ENCODE measurements around the gene CRYBB2. TPM values are rescaled to one million over a fixed set of nuclear protein-coding genes. Genes with fewer than 3 reads are reported as not detected.

CRYBB2 gene
- total and polyA plus RNA-seq, 4 donors, result 0.08 to 0.65 (median 0.31) TPM; not detected in 1

GRCh38 chr22:25207553-25208157, 11.8 kb upstream of the CRYBB2 start:
- Histone ChIP-seq H3K9ac (ENCODE audit: insufficient read depth in 1 of 2, low read length in 2 of 2) (no peak overlapping the region), H3K9me3 (ENCODE audit: control insufficient read depth in 4 of 4, insufficient read depth in 3 of 4, low read length in 3 of 4) (no peaks in the 10 kb centered on the region), H3K27ac (ENCODE audit: low read depth in 1 of 2, low read length in 1 of 2) (no peak overlapping the region), H3K4me1 (ENCODE audit: control insufficient read depth in 5 of 5, insufficient read depth in 5 of 5, low read length in 5 of 5) (no peaks in the 10 kb centered on the region), H3K36me3 (ENCODE audit: control insufficient read depth in 4 of 4, insufficient read depth in 4 of 4, low read length in 4 of 4) (peaks cover 0 to 6% (median 0%) of the 10 kb centered on the region in 4 donors), H3K27me3 (ENCODE audit: control insufficient read depth in 3 of 3, insufficient read depth in 3 of 3, low read length in 2 of 3) (no peaks in the 10 kb centered on the region), H3K4me3 (no peak overlapping the region)
- whole genome bisulfite sequencing, 2 donors, result 43 to 86% methylated on average over 2 of the region's 2 CpGs
- no peak for TF ChIP-seq CTCF (IDR thresholded peaks at IDR 0.05; ENCODE audit: control extremely low read depth, extremely low read depth)
- ATAC-seq (ENCODE audit: insufficient read depth, low FRiP score) (no peak), DNase-seq (no peak)

GRCh38 chr22:25208328-25208727, 11.1 kb upstream of the CRYBB2 start:
- no peak for TF ChIP-seq CTCF (IDR thresholded peaks at IDR 0.05; ENCODE audit: control extremely low read depth, extremely low read depth)
- Histone ChIP-seq H3K27me3 (ENCODE audit: control insufficient read depth in 3 of 3, insufficient read depth in 3 of 3, low read length in 2 of 3) (no peaks in the 10 kb centered on the region), H3K9me3 (ENCODE audit: control insufficient read depth in 4 of 4, insufficient read depth in 3 of 4, low read length in 3 of 4) (peaks cover 0 to 2% (median 0%) of the 10 kb centered on the region in 4 donors), H3K36me3 (ENCODE audit: control insufficient read depth in 4 of 4, insufficient read depth in 4 of 4, low read length in 4 of 4) (peaks cover 0 to 4% (median 0%) of the 10 kb centered on the region in 4 donors), H3K4me3 (no peak overlapping the region), H3K27ac (ENCODE audit: low read depth in 1 of 2, low read length in 1 of 2) (no peak overlapping the region), H3K4me1 (ENCODE audit: control insufficient read depth in 5 of 5, insufficient read depth in 5 of 5, low read length in 5 of 5) (no peaks in the 10 kb centered on the region), H3K9ac (ENCODE audit: insufficient read depth in 1 of 2, low read length in 2 of 2) (no peak overlapping the region)
- 88 to 91% methylated on average over 2 of the region's 2 CpGs for WGBS, 2 donors
- ATAC-seq (ENCODE audit: insufficient read depth, low FRiP score) (no peak), DNase-seq (no peak)

- 70 to 78% methylated on average over 17 of the region's 17 CpGs for WGBS, 2 donors
Observed at GRCh38 chr22:25208743-25209505, 10.5 kb upstream of the CRYBB2 start.

More at GRCh38 chr22:25208743-25209505, 10.5 kb upstream of the CRYBB2 start:
- Histone ChIP-seq H3K4me1 (ENCODE audit: control insufficient read depth in 5 of 5, insufficient read depth in 5 of 5, low read length in 5 of 5) (no peaks in the 10 kb centered on the region), H3K36me3 (ENCODE audit: control insufficient read depth in 4 of 4, insufficient read depth in 4 of 4, low read length in 4 of 4) (no peaks in the 10 kb centered on the region), H3K27ac (ENCODE audit: low read depth in 1 of 2, low read length in 1 of 2) (no peak overlapping the region), H3K27me3 (ENCODE audit: control insufficient read depth in 3 of 3, insufficient read depth in 3 of 3, low read length in 2 of 3) (no peaks in the 10 kb centered on the region), H3K4me3 (no peak overlapping the region), H3K9ac (ENCODE audit: insufficient read depth in 1 of 2, low read length in 2 of 2) (no peak overlapping the region), H3K9me3 (ENCODE audit: control insufficient read depth in 4 of 4, insufficient read depth in 3 of 4, low read length in 3 of 4) (peaks cover 0 to 3% (median 0%) of the 10 kb centered on the region in 4 donors)
- DNase-seq (no peak), ATAC-seq (ENCODE audit: insufficient read depth, low FRiP score) (no peak)
- TF ChIP-seq CTCF (IDR thresholded peaks at IDR 0.05; ENCODE audit: control extremely low read depth, extremely low read depth), result no peak

Data from lung (tissue), 12 donors.